GM19023 (cell line): ENCODE data around the gene RMI2.

ENCODE experiments used
- ATAC-seq: cut with Tn5 transposase; IDR thresholded peaks from one replicate; pipeline ENCODE4 v1.9.1; 2021; ENCODE audit warnings: mild to moderate bottlenecking, moderate library complexity; ENCODE audit not compliant: unreplicated experiment

RMI2 gene

GRCh38 chr16:11309895-11310633 lies 35.2 kb upstream of the RMI2 start:
- peak; percentile 41 for ATAC-seq

- ATAC-seq: no peak
Observed at GRCh38 chr16:11310634-11310977, 34.7 kb upstream of the RMI2 start.

GRCh38 chr16:11310997-11311561 lies 34.2 kb upstream of the RMI2 start:
- peak; percentile 32 for ATAC-seq

GRCh38 chr16:11312718-11313492 lies 32.4 kb upstream of the RMI2 start:
- ATAC-seq: no peak

GRCh38 chr16:11313493-11314308 lies 31.6 kb upstream of the RMI2 start:
- no peak for ATAC-seq

- no peak for ATAC-seq
Observed at GRCh38 chr16:11314309-11314894, 30.9 kb upstream of the RMI2 start.

GRCh38 chr16:11315510-11315909 lies 29.7 kb upstream of the RMI2 start:
- no peak for ATAC-seq

GRCh38 chr16:11316331-11317015 lies 28.8 kb upstream of the RMI2 start:
- ATAC-seq: no peak

- no peak for ATAC-seq
Observed at GRCh38 chr16:11318817-11319216, 26.4 kb upstream of the RMI2 start.

- ATAC-seq: no peak
Observed at GRCh38 chr16:11319529-11320146, 25.6 kb upstream of the RMI2 start.

- ATAC-seq: no peak
Observed at GRCh38 chr16:11320170-11320569, 25.1 kb upstream of the RMI2 start.

GRCh38 chr16:11321662-11322061 lies 23.6 kb upstream of the RMI2 start:
- no peak for ATAC-seq

- no peak for ATAC-seq
Observed at GRCh38 chr16:11322823-11323222, 22.4 kb upstream of the RMI2 start.

GRCh38 chr16:11323551-11324336 lies 21.5 kb upstream of the RMI2 start:
- ATAC-seq: no peak

GRCh38 chr16:11325404-11326083 lies 19.7 kb upstream of the RMI2 start:
- ATAC-seq: no peak

GRCh38 chr16:11326084-11326736 lies 19.0 kb upstream of the RMI2 start:
- no peak for ATAC-seq

GRCh38 chr16:11326737-11327276 lies 18.5 kb upstream of the RMI2 start:
- no peak for ATAC-seq
